ENCODE data around the gene ROR1. TPM values are rescaled to one million over a fixed set of nuclear protein-coding genes. Genes with fewer than 3 reads are reported as not detected.

Gene ROR1
- total and polyA plus RNA-seq, 2 experiments from 2014 or later, result 27.6 to 47.8 TPM

DNA sequence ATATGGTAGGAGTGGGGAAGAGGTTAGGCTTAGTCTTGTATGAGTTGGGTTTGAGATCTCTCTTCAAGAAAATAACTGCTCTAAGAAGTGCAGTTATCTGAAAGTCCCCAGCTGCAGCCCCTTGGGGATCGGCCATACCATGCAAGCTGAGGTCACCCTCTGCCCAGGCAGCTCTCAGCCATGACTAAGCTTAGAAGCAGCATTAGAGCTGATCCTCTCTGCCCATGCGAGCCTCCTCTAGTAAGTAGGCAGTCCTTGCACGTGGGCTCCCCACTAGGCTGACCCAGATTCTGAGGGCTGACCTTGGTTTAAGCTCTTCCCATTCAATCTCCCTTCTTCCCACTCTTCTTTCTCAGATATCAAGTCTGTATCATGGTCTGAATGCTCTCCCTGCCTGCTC, 308.6 kb downstream of the ROR1 start:
- H3K4me3 ChIP-seq, result no peak overlapping the region
- H3K27me3 ChIP-seq, result no peaks in the 10 kb centered on the region
- H3K36me3 ChIP-seq, result no peaks in the 10 kb centered on the region
- no peaks in the 10 kb centered on the region for H3K9me3 ChIP-seq (ENCODE audit: low read depth)
- peak in 1 of 2 donors; percentile 16 for DNase-seq (ENCODE audit: low read depth in 1 of 2, low spot score in 1 of 2)
- H3K4me1 ChIP-seq (ENCODE audit: low read depth), result peaks cover 3% of the 10 kb centered on the region
- TF ChIP-seq, protein P1, sequence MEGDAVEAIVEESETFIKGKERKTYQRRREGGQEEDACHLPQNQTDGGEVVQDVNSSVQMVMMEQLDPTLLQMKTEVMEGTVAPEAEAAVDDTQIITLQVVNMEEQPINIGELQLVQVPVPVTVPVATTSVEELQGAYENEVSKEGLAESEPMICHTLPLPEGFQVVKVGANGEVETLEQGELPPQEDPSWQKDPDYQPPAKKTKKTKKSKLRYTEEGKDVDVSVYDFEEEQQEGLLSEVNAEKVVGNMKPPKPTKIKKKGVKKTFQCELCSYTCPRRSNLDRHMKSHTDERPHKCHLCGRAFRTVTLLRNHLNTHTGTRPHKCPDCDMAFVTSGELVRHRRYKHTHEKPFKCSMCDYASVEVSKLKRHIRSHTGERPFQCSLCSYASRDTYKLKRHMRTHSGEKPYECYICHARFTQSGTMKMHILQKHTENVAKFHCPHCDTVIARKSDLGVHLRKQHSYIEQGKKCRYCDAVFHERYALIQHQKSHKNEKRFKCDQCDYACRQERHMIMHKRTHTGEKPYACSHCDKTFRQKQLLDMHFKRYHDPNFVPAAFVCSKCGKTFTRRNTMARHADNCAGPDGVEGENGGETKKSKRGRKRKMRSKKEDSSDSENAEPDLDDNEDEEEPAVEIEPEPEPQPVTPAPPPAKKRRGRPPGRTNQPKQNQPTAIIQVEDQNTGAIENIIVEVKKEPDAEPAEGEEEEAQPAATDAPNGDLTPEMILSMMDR (IDR thresholded peaks at IDR 0.05; ENCODE audit: low read depth, low read length), result no peak
- H3K27ac ChIP-seq, result no peak overlapping the region

DNA sequence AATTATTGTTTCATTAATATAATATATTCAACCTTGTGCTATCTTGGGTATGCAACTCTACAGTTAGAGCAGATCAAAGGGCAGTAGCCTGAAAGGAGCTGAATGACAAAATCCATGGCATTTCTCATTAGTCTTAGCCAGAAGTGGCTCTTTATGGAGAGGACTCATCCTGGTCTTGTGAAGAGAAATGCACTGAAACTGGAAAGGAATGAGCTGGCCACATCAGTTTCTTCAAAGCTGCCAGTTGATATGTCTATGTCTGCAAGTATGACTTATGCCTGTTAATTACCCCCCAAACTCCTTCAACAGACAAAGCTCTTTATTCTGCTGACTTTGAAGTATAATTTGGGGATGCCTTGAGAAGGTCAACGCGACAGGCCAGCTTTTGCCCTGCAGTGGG, 310.6 kb downstream of the ROR1 start:
- TF ChIP-seq, protein P1 (IDR thresholded peaks at IDR 0.05; ENCODE audit: low read depth, low read length), result no peak
- Histone ChIP-seq H3K36me3 (no peaks in the 10 kb centered on the region), H3K27ac (no peak overlapping the region), H3K9me3 (ENCODE audit: low read depth) (no peaks in the 10 kb centered on the region), H3K4me3 (no peak overlapping the region), H3K27me3 (no peaks in the 10 kb centered on the region), H3K4me1 (ENCODE audit: low read depth) (peaks cover 3% of the 10 kb centered on the region)
- DNase-seq (ENCODE audit: low read depth in 1 of 2, low spot score in 1 of 2), result no peak

DNA sequence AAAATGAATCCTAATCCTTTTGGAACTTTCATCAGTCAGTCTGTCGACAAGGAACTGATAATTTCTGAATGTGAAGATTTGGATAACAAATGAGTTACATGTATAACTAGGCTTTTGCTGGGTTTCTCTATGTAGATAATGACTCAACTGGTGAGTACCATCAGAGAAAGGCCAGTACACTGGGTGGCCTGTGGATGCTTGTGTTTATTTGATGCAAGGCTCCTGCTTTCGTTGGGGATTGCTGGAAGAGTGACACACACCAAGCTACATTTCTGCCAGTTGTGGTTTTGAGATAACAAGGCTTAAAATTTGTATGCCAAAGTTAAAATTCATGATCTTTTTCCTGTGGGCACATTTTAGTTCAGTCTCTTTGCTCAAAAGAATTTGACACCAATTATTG, 314.0 kb downstream of the ROR1 start:
- Histone ChIP-seq H3K4me3 (no peak overlapping the region), H3K9me3 (ENCODE audit: low read depth) (no peaks in the 10 kb centered on the region), H3K27ac (no peak overlapping the region), H3K36me3 (no peaks in the 10 kb centered on the region), H3K27me3 (no peaks in the 10 kb centered on the region), H3K4me1 (ENCODE audit: low read depth) (peaks cover 6% of the 10 kb centered on the region)
- TF ChIP-seq, protein P1 (IDR thresholded peaks at IDR 0.05; ENCODE audit: low read depth, low read length), result no peak
- DNase-seq (ENCODE audit: low read depth in 1 of 2, low spot score in 1 of 2), result peak in 1 of 2 donors; percentile 68

DNA sequence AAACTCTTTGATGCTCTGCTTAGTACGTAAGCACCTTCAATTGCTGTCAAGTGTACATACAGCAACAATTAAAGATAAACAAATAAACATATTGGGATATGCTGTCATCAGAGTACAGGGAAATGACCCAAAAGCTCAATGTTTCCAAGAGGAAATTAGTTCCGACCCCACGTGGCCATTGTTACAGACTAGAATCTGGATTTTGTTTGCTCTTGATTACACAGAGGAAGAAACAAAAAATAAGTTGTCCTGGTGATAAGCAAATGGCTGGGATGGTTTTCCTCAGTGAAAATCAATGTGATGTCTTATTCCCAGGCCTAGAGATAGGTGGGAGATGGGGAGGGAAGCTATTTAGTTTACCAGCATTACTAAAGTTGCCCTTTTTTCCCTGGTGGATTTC, 316.6 kb downstream of the ROR1 start:
- Histone ChIP-seq H3K4me3 (no peak overlapping the region), H3K27ac (no peak overlapping the region), H3K4me1 (ENCODE audit: low read depth) (peaks cover 13% of the 10 kb centered on the region), H3K36me3 (no peaks in the 10 kb centered on the region), H3K9me3 (ENCODE audit: low read depth) (no peaks in the 10 kb centered on the region), H3K27me3 (no peaks in the 10 kb centered on the region)
- TF ChIP-seq, protein P1 (IDR thresholded peaks at IDR 0.05; ENCODE audit: low read depth, low read length), result no peak
- DNase-seq (ENCODE audit: low read depth in 1 of 2, low spot score in 1 of 2), result no peak

DNA sequence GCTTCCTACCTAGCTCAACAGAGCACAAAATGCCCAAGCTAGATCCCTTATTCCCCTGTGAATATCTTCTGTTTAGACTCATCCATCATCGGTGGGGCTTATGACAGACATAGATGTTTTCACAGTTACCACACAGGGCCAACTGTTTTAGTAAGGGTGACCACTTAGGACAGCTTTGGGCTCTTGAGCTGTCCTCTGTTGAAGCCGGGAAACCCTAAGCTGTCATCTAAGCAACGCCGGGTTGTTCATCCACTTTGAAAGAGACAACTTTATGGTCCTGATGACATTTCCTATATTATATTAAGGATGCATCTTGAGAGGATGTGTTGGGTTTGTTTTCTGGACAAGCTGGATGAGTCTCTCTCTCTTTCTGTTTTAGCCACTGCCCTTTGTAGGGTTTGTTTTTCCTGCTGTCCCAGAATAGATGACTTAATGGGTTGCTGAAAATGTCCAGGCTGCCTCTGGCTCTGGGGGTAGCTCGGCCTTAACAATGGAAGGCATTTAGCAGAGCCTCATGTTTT, 319.1 kb downstream of the ROR1 start:
- TF ChIP-seq, protein P1 (IDR thresholded peaks at IDR 0.05; ENCODE audit: low read depth, low read length), result no peak
- H3K4me3 ChIP-seq, result no peak overlapping the region
- no peaks in the 10 kb centered on the region for H3K9me3 ChIP-seq (ENCODE audit: low read depth)
- H3K4me1 ChIP-seq (ENCODE audit: low read depth), result peaks cover 13% of the 10 kb centered on the region
- no peaks in the 10 kb centered on the region for H3K36me3 ChIP-seq
- H3K27me3 ChIP-seq, result no peaks in the 10 kb centered on the region
- H3K27ac ChIP-seq, result peak overlapping the region; percentile 25
- peak in 1 of 2 donors; percentile 57 for DNase-seq (ENCODE audit: low read depth in 1 of 2, low spot score in 1 of 2)
